ENCODE measurements around the gene OR8H1.

OR8H1 gene

GRCh38 chr11:56292154-56292553 lies at the start of gene OR8H1:
Gene OR8H1 (minus strand): TSS chr11:56292254. CDS start chr11:56291062, 1,192 bp downstream.
- in situ Hi-C loops (cut with MboI; ENCODE audit: low sequenced_read_pairs), result no loop called here

GRCh38 chr11:56340289-56340688 lies 48.2 kb upstream of the OR8H1 start:
- in situ Hi-C loops (cut with MboI; ENCODE audit: low sequenced_read_pairs), result no loop called here

GRCh38 chr11:56333156-56333555 lies 41.1 kb upstream of the OR8H1 start:
- in situ Hi-C loops (cut with MboI; ENCODE audit: low sequenced_read_pairs), result no loop called here

GRCh38 chr11:56331861-56332491 lies 39.9 kb upstream of the OR8H1 start:
- in situ Hi-C loops (cut with MboI; ENCODE audit: low sequenced_read_pairs), result no loop called here

GRCh38 chr11:56314844-56315243 lies 22.8 kb upstream of the OR8H1 start, which contains the start of gene OR8K3:
Gene OR8K3 (plus strand): TSS chr11:56315144. CDS start chr11:56318307, 3,163 bp downstream.
- in situ Hi-C loops (cut with MboI; ENCODE audit: low sequenced_read_pairs), result no loop called here

- in situ Hi-C loops (cut with MboI; ENCODE audit: low sequenced_read_pairs), result no loop called here
Measured at GRCh38 chr11:56307836-56308235, 15.8 kb upstream of the OR8H1 start.

- in situ Hi-C loops (cut with MboI; ENCODE audit: low sequenced_read_pairs), result no loop called here
Measured at GRCh38 chr11:56296898-56297297, 4.8 kb upstream of the OR8H1 start.

- in situ Hi-C loops (cut with MboI; ENCODE audit: low sequenced_read_pairs), result no loop called here
Measured at GRCh38 chr11:56273854-56274253, 18.2 kb downstream of the OR8H1 start, which contains the start of gene OR5T1. Gene OR5T1 (plus strand): TSS chr11:56274154. CDS start chr11:56275639, 1,485 bp downstream.

- in situ Hi-C loops (cut with MboI; ENCODE audit: low sequenced_read_pairs), result no loop called here
Measured at GRCh38 chr11:56271092-56271491, 21.0 kb downstream of the OR8H1 start.

- in situ Hi-C loops (cut with MboI; ENCODE audit: low sequenced_read_pairs), result no loop called here
Measured at GRCh38 chr11:56251954-56252353, 40.1 kb downstream of the OR8H1 start, which contains the start of gene OR5T3. Gene OR5T3 (plus strand): TSS chr11:56252254. CDS start chr11:56252254, 0 bp downstream.
